K562 (cell line): Measurements from ENCODE around the gene MKRN3. TPM values are rescaled to one million over a fixed set of nuclear protein-coding genes. Genes with fewer than 3 reads are reported as not detected.

ENCODE experiments used
- ATAC-seq: fragments of 200-7000 bp; cut with Tn5 transposase; 3 replicates; pipeline ENCODE4 v1.9.1; 2020; ENCODE audit warnings: moderate library complexity
- BruUV-seq: library from RNA; stranded (reverse); fragments of 400-500 nt; replicated peaks from 2 replicates; lab custom pipeline; 2021; lab: Mats Ljungman, UMichigan
- CTCF ChIA-PET: fragments of 300-600 bp; formaldehyde crosslinking; extraction: SDS; loops from one replicate; lab custom pipeline; 2021; ENCODE audit warnings: low intra/inter-chr PET ratio; lab: Yijun Ruan, JAX
- POLR2A ChIA-PET: fragments of 300-600, 350-650 bp; sonication (Branson Sonifier 250); formaldehyde crosslinking; extraction: SDS; loops from one replicate; lab custom pipeline; 2021; ENCODE audit warnings: antibody characterized with exemption, inconsistent platforms; lab: Yijun Ruan, JAX
- DNase-seq, 4 experiments: peaks; one replicate each; pipeline versions ENCODE4 v3.0.0 to v3.0.0-alpha.2; 2011 to 2018; ENCODE audit warnings: low spot score in 3 of 4, mixed read lengths in 3 of 4; ENCODE audit errors: extremely low read depth in 1 of 4
- FAIRE-seq: peaks from 2 replicates; lab custom pipeline; 2011; peaks lifted over from hg19 to GRCh38; lab: Jason Lieb, UNC
- H2AFZ ChIP-seq: 2 replicates; pipeline ENCODE4 v1.6.0; 2011; ENCODE audit warnings: low read depth, low read length, control low read depth, inconsistent platforms
- H3K27ac ChIP-seq: fragments of 200-600 bp; 3 replicates; pipeline ENCODE4 v1.8.0; 2011; ENCODE audit warnings: low read depth, mild to moderate bottlenecking, control low read depth, inconsistent platforms, low read length, moderate library complexity, mixed read lengths; ENCODE audit errors: extremely low read depth
- H3K27me3 ChIP-seq, 2 experiments: fragments of 300-600 bp in 1 of 2; 2 replicates in 1 of 2; 3 replicates in 1 of 2; pipeline versions ENCODE4 v1.6.0 to v1.8.0; 2011; ENCODE audit warnings: inconsistent platforms in 2 of 2, low read length in 2 of 2, mild to moderate bottlenecking in 1 of 2, mixed read lengths in 1 of 2, moderate library complexity in 1 of 2; ENCODE audit not compliant: control insufficient read depth in 2 of 2, insufficient read depth in 2 of 2
- H3K36me3 ChIP-seq: fragments of 300-600 bp; 3 replicates; pipeline ENCODE4 v1.8.0; 2011; ENCODE audit warnings: mild to moderate bottlenecking, low read length, inconsistent platforms; ENCODE audit not compliant: control insufficient read depth, insufficient read depth
- H3K4me1 ChIP-seq, 2 experiments: fragments of 200-600 bp in 1 of 2; replicated peaks in 1 of 2; 2 replicates in 1 of 2; 3 replicates in 1 of 2; pipeline versions ENCODE4 v1.5.1 to v1.8.0; 2011; ENCODE audit warnings: inconsistent platforms in 2 of 2, low read length in 2 of 2, mild to moderate bottlenecking in 1 of 2, mixed read lengths in 1 of 2, moderate library complexity in 1 of 2; ENCODE audit not compliant: control insufficient read depth in 2 of 2, insufficient read depth in 2 of 2
- H3K4me2 ChIP-seq: 2 replicates; pipeline ENCODE4 v1.6.1; 2011; ENCODE audit warnings: low read length, control low read depth, inconsistent platforms, mixed read lengths; ENCODE audit not compliant: insufficient read depth
- H3K4me3 ChIP-seq: fragments of 200-600 bp; sonication (generic), shearing (Covaris generic); 2 replicates; pipeline ENCODE4 v1.5.1; 2016; ENCODE audit warnings: control low read depth, inconsistent platforms
- H3K79me2 ChIP-seq: fragments of 200-600 bp; 3 replicates; pipeline ENCODE4 v1.8.0; 2011; ENCODE audit warnings: low read length, inconsistent platforms; ENCODE audit not compliant: control insufficient read depth, insufficient read depth
- H3K9ac ChIP-seq, 2 experiments: 2 replicates each; pipeline versions ENCODE4 v1.6.0 to v1.6.1; 2011; ENCODE audit warnings: low read depth in 2 of 2, low read length in 2 of 2, control low read depth in 1 of 2, inconsistent platforms in 1 of 2, mild to moderate bottlenecking in 1 of 2, mixed read lengths in 1 of 2; ENCODE audit not compliant: insufficient read depth in 1 of 2
- H3K9me1 ChIP-seq: one replicate; pipeline ENCODE4 v1.6.0; 2011; ENCODE audit warnings: inconsistent platforms, mild to moderate bottlenecking, low read length, moderate library complexity; ENCODE audit not compliant: control insufficient read depth, insufficient read depth
- H3K9me3 ChIP-seq: replicated peaks from 2 replicates; pipeline ENCODE4 v1.5.1; 2011; ENCODE audit warnings: low read depth, low read length, inconsistent platforms; ENCODE audit not compliant: control insufficient read depth, insufficient read depth
- H4K20me1 ChIP-seq: replicated peaks from 2 replicates; pipeline ENCODE4 v1.6.1; 2011; ENCODE audit warnings: low read length, inconsistent platforms, mixed read lengths; ENCODE audit not compliant: control insufficient read depth, insufficient read depth
- ADNP ChIP-seq: fragments of 200-800 bp; sonication (Bioruptor generic); IDR thresholded peaks from 2 replicates; pipeline ENCODE4 v1.6.1; 2016; ENCODE audit warnings: missing genetic modification characterization, missing compliant biosample characterization
- CBFA2T2 ChIP-seq: fragments of 450-650 bp; conservative IDR thresholded peaks from 2 replicates; pipeline ENCODE4 v1.6.1; 2017; ENCODE audit warnings: mild to moderate bottlenecking
- DNMT1 ChIP-seq: fragments of 450-650 bp; IDR thresholded peaks from 2 replicates; pipeline ENCODE4 v1.6.1; 2016; ENCODE audit warnings: antibody characterized with exemption, mild to moderate bottlenecking
- HDAC6 ChIP-seq: IDR thresholded peaks from 2 replicates; pipeline ENCODE4 v1.6.1; 2012; ENCODE audit warnings: low read depth, mild to moderate bottlenecking, control low read depth, inconsistent platforms, low read length, moderate library complexity
- PHTF2 ChIP-seq: fragments of 250-450 bp; sonication (Bioruptor Pico); IDR thresholded peaks from 2 replicates; pipeline ENCODE4 v1.5.0; 2021; ENCODE audit warnings: mild to moderate bottlenecking
- SETDB1 ChIP-seq: IDR thresholded peaks from one replicate; pipeline ENCODE4 v1.6.1; 2012; ENCODE audit warnings: low read length, control low read depth, inconsistent platforms
- SMAD1 ChIP-seq: fragments of 150-350 bp; IDR thresholded peaks from 2 replicates; pipeline ENCODE4 v1.6.1; 2014; ENCODE audit warnings: low read length, low read depth; ENCODE audit not compliant: partially characterized antibody
- ZC3H4 ChIP-seq: sonication (generic); formaldehyde crosslinking; IDR thresholded peaks from 2 replicates; pipeline ENCODE4 v1.9.0; 2021; ENCODE audit warnings: missing genetic modification reagents, borderline replicate concordance
- ZNF431 ChIP-seq: sonication (generic); formaldehyde crosslinking; IDR thresholded peaks from 2 replicates; pipeline ENCODE4 v1.8.0; 2022; ENCODE audit warnings: mild to moderate bottlenecking, missing genetic modification reagents
- ZNF830 ChIP-seq: fragments of 250-450 bp; sonication (Bioruptor Pico); IDR thresholded peaks from 2 replicates; pipeline ENCODE4 v1.5.0; 2021; ENCODE audit warnings: mild to moderate bottlenecking
- WGBS: fragments of 100-300 bp; shearing (Covaris generic); methylation state at CpG from one replicate; pipeline ENCODE4 v1.1.6; 2016; ENCODE audit warnings: low coverage, mixed read lengths; ENCODE audit not compliant: insufficient coverage; ENCODE audit errors: missing lambda C conversion rate; 5-methylcytosine and 5-hydroxymethylcytosine counted together
- in situ Hi-C: fragments of 300-500 bp; cut with MboI; formaldehyde crosslinking; loops from 4 replicates; pipeline ENCODE4 v1.15.0; 2018; ENCODE audit warnings: inconsistent platforms, mixed read lengths
- intact Hi-C: fragments of 100-400 bp; cut with micrococcal nuclease; formaldehyde crosslinking; loops from 2 replicates; pipeline ENCODE4 v1.14.2; 2022
- polyA plus RNA-seq, 8 experiments: library from polyadenylated mRNA; depleted of rRNA in 4 of 8; stranded (reverse) in 5 of 8; unstranded in 3 of 8; fragments of >200 nt; fragmentation: Nextera tagmentation in 2 of 8; fragmentation: Illumina TruSeq in 1 of 8; extraction: Ambion mirVana in 2 of 8; extraction: Trizol in 1 of 8; gene quantifications; 2 replicates each; pipeline versions ENCODE4 v1.2.1 to v1.2.3, GENCODE V29; 2011 to 2014; ENCODE audit warnings: inconsistent platforms in 1 of 8, missing spikeins in 1 of 8
- total RNA-seq, 7 experiments: library from RNA; depleted of rRNA in 6 of 7; stranded (reverse); fragments of >200 nt in 6 of 7; fragmentation: Illumina TruSeq in 2 of 7; extraction: Trizol in 2 of 7; gene quantifications; 2 replicates each; pipeline versions ENCODE4 v1.2.1 to v1.2.3, GENCODE V29; 2011 to 2021; ENCODE audit warnings: low replicate concordance in 1 of 7
- TF ChIP-seq, protein P1 (sequence below): sonication (generic); formaldehyde crosslinking; IDR thresholded peaks from 2 replicates; pipeline ENCODE4 v1.8.0; 2022; ENCODE audit warnings: mild to moderate bottlenecking, low read depth, missing genetic modification reagents
- TF ChIP-seq, protein P2 (sequence below): sonication (generic); formaldehyde crosslinking; IDR thresholded peaks from 2 replicates; pipeline ENCODE4 v1.8.0; 2022; ENCODE audit warnings: mild to moderate bottlenecking, missing genetic modification reagents
- TF ChIP-seq, protein P3 (sequence below): fragments of 450-650 bp; IDR thresholded peaks from 2 replicates; pipeline ENCODE4 v1.6.1; 2016; ENCODE audit warnings: borderline replicate concordance
- TF ChIP-seq, protein P4 (sequence below): fragments of 250-450 bp; sonication (Bioruptor Pico); IDR thresholded peaks from 2 replicates; pipeline ENCODE4 v1.5.0; 2020; ENCODE audit warnings: mild to moderate bottlenecking

MKRN3 gene
- total and polyA plus RNA-seq, 9 of the 15 experiments (the other 6 are each of a cell fraction or from before 2014, with no cell fraction given), result 6.5 to 33.4 (median 25.1) TPM

DNA sequence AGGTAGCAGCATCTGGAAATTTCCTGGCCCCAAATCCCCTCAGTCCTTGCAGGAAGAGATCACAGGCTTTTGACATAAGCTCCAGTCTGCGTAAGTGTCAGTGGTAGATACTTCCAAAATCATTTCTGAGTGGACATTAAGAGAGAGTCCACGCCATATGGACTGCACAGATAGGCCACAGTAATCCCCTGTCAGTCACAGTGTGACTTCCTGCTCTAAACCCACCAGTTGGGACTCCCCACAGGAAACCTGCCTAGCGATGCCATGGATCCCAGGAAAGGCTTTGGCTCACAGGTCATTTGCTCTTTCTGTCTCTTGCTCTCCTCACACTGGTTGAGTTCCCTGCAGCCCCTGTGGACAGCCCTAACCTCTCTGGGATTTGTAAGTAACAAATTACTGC, 28.8 kb upstream of the MKRN3 start (continued):
- no peak for TF ChIP-seq ZNF431 (CRISPR knock-in tag)
- TF ChIP-seq SMAD1, result no peak

DNA sequence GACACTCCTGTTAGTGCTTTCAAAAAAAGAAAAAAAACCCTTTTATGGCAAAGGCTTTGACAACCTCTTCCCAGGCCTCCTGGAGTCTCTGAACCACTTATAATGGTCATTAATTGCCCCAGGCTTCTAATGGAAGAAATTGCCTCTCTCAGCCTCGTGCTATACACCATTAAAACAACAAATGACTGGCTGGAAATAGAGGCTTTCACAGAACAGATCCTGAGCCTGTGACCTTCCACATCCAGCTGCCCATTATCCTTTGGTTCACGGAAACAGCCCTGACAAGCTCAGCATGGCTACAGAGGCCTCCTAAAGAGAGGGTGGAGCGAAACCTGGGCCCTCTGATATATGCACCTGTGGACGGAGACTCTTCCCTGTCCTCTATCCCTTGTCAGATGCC, 26.8 kb upstream of the MKRN3 start:
- Histone ChIP-seq H3K79me2 (no peaks in the 10 kb centered on the region), H3K9ac (no peak overlapping the region), H3K4me2 (no peak overlapping the region), H3K4me1 (no peaks in the 10 kb centered on the region), H2AFZ (no peak overlapping the region), H3K4me3 (no peak overlapping the region), H3K9me1 (no peaks in the 10 kb centered on the region), H4K20me1 (no peaks in the 10 kb centered on the region; the same call in 1 of the 2 replicates), H3K27me3 (peaks cover 0 to 3% of the 10 kb centered on the region in 2 experiments; a peak in 1 of 5 replicates), H3K9me3 (no peaks in the 10 kb centered on the region), H3K27ac (no peak overlapping the region), H3K36me3 (no peaks in the 10 kb centered on the region)
- FAIRE-seq (no peak), DNase-seq (no peak), ATAC-seq (no peak)
- BruUV-seq, result no TSS peak
- CTCF ChIA-PET, result no interaction called here
- in situ Hi-C loops, result no loop called here
- intact Hi-C loops, result no loop called here
- TF ChIP-seq, protein P1, sequence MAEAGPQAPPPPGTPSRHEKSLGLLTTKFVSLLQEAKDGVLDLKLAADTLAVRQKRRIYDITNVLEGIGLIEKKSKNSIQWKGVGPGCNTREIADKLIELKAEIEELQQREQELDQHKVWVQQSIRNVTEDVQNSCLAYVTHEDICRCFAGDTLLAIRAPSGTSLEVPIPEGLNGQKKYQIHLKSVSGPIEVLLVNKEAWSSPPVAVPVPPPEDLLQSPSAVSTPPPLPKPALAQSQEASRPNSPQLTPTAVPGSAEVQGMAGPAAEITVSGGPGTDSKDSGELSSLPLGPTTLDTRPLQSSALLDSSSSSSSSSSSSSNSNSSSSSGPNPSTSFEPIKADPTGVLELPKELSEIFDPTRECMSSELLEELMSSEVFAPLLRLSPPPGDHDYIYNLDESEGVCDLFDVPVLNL, result no peak
- TF ChIP-seq, protein P2, sequence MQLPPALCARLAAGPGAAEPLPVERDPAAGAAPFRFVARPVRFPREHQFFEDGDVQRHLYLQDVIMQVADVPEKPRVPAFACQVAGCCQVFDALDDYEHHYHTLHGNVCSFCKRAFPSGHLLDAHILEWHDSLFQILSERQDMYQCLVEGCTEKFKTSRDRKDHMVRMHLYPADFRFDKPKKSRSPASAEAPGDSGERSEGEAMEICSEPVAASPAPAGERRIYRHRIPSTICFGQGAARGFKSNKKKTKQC (CRISPR knock-in tag), result no peak
- TF ChIP-seq ZC3H4 (CRISPR knock-in tag) (no peak), CBFA2T2 (no peak), PHTF2 (no peak), HDAC6 (no peak), SETDB1 (no peak), ADNP (tag) (no peak), ZNF830 (CRISPR knock-in tag) (no peak), DNMT1 (no peak)
- TF ChIP-seq, protein P3, sequence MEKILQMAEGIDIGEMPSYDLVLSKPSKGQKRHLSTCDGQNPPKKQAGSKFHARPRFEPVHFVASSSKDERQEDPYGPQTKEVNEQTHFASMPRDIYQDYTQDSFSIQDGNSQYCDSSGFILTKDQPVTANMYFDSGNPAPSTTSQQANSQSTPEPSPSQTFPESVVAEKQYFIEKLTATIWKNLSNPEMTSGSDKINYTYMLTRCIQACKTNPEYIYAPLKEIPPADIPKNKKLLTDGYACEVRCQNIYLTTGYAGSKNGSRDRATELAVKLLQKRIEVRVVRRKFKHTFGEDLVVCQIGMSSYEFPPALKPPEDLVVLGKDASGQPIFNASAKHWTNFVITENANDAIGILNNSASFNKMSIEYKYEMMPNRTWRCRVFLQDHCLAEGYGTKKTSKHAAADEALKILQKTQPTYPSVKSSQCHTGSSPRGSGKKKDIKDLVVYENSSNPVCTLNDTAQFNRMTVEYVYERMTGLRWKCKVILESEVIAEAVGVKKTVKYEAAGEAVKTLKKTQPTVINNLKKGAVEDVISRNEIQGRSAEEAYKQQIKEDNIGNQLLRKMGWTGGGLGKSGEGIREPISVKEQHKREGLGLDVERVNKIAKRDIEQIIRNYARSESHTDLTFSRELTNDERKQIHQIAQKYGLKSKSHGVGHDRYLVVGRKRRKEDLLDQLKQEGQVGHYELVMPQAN, result no peak
- TF ChIP-seq, protein P4, sequence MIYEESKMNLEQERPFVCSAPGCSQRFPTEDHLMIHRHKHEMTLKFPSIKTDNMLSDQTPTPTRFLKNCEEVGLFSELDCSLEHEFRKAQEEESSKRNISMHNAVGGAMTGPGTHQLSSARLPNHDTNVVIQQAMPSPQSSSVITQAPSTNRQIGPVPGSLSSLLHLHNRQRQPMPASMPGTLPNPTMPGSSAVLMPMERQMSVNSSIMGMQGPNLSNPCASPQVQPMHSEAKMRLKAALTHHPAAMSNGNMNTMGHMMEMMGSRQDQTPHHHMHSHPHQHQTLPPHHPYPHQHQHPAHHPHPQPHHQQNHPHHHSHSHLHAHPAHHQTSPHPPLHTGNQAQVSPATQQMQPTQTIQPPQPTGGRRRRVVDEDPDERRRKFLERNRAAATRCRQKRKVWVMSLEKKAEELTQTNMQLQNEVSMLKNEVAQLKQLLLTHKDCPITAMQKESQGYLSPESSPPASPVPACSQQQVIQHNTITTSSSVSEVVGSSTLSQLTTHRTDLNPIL (CRISPR knock-in tag), result no peak
- WGBS, result 0% methylated on average over 4 of the region's 4 CpGs
- POLR2A ChIA-PET, result no interaction called here
